ENCODE data around the gene PTPRG. TPM values are rescaled to one million over a fixed set of nuclear protein-coding genes. Genes with fewer than 3 reads are reported as not detected.

Gene PTPRG
- total RNA-seq, 4 donors from 2014 or later, result 33.5 to 56.6 (median 46.9) TPM

DNA sequence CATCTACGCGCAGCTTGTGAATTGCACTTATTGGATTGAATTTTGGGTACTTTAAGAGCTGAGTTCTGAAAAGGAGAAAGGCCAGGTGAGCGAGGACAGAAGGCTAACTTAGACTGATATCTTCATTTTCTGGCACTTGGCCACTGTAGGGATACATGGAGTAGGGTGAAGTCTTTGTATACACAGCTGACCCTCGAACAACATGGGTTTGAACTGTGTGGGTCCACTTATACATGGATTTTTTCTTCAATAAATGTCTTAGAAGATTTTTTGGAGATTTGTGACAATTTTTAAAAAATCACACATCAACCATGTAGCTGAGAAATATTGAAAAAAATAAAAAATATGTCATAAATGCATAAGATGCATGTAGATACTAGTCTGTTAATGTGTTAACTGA, 18.3 kb downstream of the PTPRG start:
- no peaks in the 10 kb centered on the region for H3K9me3 ChIP-seq
- TF ChIP-seq, protein P1, sequence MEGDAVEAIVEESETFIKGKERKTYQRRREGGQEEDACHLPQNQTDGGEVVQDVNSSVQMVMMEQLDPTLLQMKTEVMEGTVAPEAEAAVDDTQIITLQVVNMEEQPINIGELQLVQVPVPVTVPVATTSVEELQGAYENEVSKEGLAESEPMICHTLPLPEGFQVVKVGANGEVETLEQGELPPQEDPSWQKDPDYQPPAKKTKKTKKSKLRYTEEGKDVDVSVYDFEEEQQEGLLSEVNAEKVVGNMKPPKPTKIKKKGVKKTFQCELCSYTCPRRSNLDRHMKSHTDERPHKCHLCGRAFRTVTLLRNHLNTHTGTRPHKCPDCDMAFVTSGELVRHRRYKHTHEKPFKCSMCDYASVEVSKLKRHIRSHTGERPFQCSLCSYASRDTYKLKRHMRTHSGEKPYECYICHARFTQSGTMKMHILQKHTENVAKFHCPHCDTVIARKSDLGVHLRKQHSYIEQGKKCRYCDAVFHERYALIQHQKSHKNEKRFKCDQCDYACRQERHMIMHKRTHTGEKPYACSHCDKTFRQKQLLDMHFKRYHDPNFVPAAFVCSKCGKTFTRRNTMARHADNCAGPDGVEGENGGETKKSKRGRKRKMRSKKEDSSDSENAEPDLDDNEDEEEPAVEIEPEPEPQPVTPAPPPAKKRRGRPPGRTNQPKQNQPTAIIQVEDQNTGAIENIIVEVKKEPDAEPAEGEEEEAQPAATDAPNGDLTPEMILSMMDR (IDR thresholded peaks at IDR 0.05), result no peak
- H3K27ac ChIP-seq, result no peak overlapping the region
- H3K4me3 ChIP-seq, result no peak overlapping the region
- no peak for DNase-seq
- H3K36me3 ChIP-seq, result no peaks in the 10 kb centered on the region
- no peaks in the 10 kb centered on the region for H3K27me3 ChIP-seq
- H3K4me1 ChIP-seq, result peaks cover 0 to 12% (median 0%) of the 10 kb centered on the region in 4 donors

DNA sequence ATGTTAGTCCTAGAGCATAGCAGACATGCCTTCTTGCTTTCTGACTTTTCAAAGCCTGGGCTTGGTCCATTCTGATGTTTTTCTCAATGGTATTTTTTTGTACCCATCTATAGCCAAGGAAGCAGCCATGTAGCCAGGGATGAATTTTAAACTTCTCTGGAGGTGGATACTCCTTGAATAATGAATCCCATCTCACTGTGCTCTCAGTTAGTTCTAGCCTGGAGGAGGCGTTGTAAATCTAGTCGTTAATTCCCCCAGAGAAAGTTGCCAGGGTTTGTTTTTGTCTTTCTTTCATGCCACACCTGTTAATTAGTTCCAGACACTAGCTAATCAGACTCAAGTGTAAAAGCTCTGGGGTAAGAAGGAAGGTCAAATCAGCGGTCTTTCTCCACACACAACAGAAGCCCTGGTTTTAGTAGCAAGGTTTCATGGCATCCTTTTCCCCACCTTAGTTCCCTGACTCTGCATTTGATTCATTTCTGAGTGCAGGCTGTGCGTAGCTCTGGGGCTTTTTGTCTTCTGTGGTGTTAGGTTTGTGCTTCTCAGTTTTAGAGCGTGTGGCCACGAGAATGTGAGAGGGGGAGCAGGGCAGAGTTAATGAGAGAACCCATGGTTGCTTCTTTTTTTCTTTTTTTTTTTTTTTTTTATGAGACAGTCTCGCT, 19.7 kb downstream of the PTPRG start:
- no peaks in the 10 kb centered on the region for H3K9me3 ChIP-seq
- no peaks in the 10 kb centered on the region for H3K36me3 ChIP-seq
- no peak for DNase-seq
- no peak overlapping the region for H3K27ac ChIP-seq
- TF ChIP-seq POLR2A (IDR thresholded peaks at IDR 0.05), result no peak
- TF ChIP-seq, protein P1 (IDR thresholded peaks at IDR 0.05), result no peak
- peaks cover 0 to 12% (median 0%) of the 10 kb centered on the region in 4 donors for H3K4me1 ChIP-seq
- H3K27me3 ChIP-seq, result no peaks in the 10 kb centered on the region
- H3K4me3 ChIP-seq, result no peak overlapping the region

DNA sequence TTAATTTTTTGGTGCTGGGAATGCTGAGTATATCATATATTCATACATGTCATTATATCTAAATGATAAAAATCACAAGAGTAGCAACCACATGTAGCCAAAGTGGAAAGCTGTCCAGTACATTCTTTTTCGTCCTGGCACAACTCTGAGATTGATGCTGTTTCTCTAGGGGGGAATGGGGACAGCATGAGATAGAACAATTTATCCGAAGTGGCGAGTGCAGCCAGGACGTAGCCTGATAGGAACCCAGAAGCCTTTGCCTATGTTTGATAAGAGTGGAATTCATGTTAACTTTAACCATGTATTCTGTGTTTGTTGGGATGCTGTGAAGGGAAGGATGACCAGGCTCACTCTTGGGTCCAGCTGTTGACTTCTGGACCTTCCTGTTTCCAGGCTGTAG, 20.9 kb downstream of the PTPRG start:
- Histone ChIP-seq H3K27ac (no peak overlapping the region), H3K4me3 (no peak overlapping the region), H3K9me3 (no peaks in the 10 kb centered on the region), H3K27me3 (no peaks in the 10 kb centered on the region), H3K36me3 (no peaks in the 10 kb centered on the region), H3K4me1 (peaks cover 0 to 12% (median 0%) of the 10 kb centered on the region in 4 donors)
- TF ChIP-seq, protein P1 (IDR thresholded peaks at IDR 0.05), result no peak
- no peak for TF ChIP-seq POLR2A (IDR thresholded peaks at IDR 0.05)
- DNase-seq, result no peak

DNA sequence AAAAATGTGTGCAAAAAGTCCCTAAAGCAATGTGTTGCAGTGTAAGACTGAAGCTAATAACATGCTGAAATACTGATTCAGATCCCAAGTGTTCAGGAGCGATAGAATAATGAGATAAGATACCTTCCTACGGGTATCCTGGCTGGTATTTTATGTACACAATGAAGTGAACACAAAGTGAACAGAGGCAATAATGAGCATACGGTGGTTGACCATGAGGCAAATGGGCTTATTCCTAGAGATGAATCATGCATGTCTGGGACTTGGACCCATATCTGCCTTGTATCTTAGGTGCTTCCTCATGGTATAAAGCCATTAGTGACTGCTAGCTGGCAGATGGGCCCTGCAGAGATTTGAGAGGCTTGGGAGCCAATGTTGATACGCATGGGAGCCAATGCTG, 21.5 kb downstream of the PTPRG start:
- Histone ChIP-seq H3K27ac (no peak overlapping the region), H3K9me3 (no peaks in the 10 kb centered on the region), H3K4me1 (peaks cover 0 to 12% (median 0%) of the 10 kb centered on the region in 4 donors), H3K27me3 (no peaks in the 10 kb centered on the region), H3K4me3 (no peak overlapping the region), H3K36me3 (no peaks in the 10 kb centered on the region)
- DNase-seq, result no peak
- TF ChIP-seq, protein P1 (IDR thresholded peaks at IDR 0.05), result no peak
- TF ChIP-seq POLR2A (IDR thresholded peaks at IDR 0.05), result no peak

DNA sequence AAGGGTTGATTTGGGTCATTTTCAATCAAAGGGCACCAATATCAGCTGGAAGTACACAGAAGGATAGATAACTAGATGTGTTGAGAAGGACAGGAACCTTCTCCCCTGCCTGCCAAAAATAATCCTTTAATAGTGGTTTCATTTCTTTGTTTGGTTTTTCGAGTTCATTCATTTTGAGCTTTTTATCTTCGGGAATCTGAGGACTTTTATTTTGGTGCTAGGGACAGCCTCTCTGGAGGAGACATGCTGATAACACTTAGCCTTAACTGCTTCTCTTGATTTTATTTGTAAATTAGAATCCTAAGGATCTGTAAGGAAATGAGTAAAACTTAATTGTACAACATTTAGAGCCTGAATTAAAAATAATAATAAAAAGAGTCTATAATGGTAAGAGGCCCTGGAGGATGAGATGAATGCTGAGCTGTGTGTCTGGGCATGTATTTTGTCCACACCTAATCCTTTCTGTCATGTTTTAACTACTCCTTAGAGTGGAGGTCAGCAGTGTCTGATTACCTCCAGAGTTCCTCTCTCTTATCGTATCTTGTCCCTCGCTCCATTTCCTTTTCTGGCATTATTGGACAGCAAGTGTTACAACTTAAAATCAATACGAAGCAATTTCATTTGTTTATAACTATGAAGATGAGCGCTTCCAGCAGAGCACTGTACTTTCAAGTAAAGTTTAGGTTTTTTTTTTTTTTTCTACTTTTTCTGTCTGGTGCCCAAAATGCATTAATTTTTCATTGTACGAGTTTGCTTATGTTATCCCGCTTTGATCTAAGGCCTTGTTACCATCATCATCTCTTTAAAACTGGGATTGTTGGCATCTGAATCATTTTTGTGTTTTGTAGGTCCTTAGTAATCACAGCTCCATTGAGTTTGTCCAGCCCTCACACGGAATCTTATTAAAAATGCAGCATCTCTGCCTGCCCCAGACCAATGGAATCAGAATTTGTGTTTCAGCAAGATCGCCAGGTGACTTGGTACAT, 22.8 kb downstream of the PTPRG start:
- Histone ChIP-seq H3K27ac (no peak overlapping the region), H3K4me3 (no peak overlapping the region), H3K4me1 (peaks cover 0 to under 1% (median 0%) of the 10 kb centered on the region in 4 donors)

More for the DNA sequence above, 22.8 kb downstream of the PTPRG start:
- DNase-seq, result no peak
- H3K27me3 ChIP-seq, result no peaks in the 10 kb centered on the region
- H3K9me3 ChIP-seq, result no peaks in the 10 kb centered on the region
- H3K36me3 ChIP-seq, result no peaks in the 10 kb centered on the region
- TF ChIP-seq, protein P1 (IDR thresholded peaks at IDR 0.05), result no peak
- TF ChIP-seq POLR2A (IDR thresholded peaks at IDR 0.05), result no peak
